SH-SY5Y (cell line): ENCODE data around the gene TNS3.

ENCODE experiments used
- GATA2 ChIP-seq: IDR thresholded peaks from 2 replicates; pipeline ENCODE4 v1.6.1; 2011; ENCODE audit warnings: mild to moderate bottlenecking, low read depth, low read length
- GATA3 ChIP-seq: IDR thresholded peaks from 2 replicates; pipeline ENCODE4 v1.6.1; 2011; ENCODE audit warnings: low read depth, mild to moderate bottlenecking, low read length, moderate library complexity

DNA sequence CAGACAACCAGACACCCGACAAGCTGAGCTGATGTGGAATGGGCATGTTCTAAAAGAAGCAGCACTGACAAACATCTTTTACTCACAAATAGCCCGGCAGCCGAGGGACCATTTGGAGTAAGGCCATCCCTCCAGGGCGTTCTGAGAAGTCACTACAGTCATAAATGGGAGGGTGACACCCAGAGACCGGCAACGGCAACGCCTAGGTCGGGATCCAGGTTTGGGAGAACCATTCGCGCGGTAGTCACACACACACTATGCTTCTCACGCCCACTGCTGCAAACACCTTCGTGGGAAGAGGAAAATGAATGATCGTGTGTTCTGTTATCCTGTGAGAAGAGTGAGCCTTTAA lies 9.8 kb downstream of the TNS3 start:
- no peak for TF ChIP-seq GATA3
- no peak for TF ChIP-seq GATA2
